Pulmonary artery endothelial cell (primary cell): ENCODE data around the gene KDM3B. TPM values are rescaled to one million over a fixed set of nuclear protein-coding genes. Genes with fewer than 3 reads are reported as not detected.
A peak's percentile ranks its signal among the peaks of the same experiment; 100 is the strongest.

ENCODE experiments used
- DNase-seq: peaks from one replicate; pipeline ENCODE4 v3.0.0-alpha.2; 2011; ENCODE audit warnings: low read depth, low spot score
- total RNA-seq: library from RNA; depleted of rRNA; stranded (reverse); fragments of >200 nt; gene quantifications from 2 replicates; pipeline ENCODE4 v1.2.3, GENCODE V29; 2014

The KDM3B gene
- total RNA-seq, 1 donor from 2014 or later = 52.0 TPM

DNA sequence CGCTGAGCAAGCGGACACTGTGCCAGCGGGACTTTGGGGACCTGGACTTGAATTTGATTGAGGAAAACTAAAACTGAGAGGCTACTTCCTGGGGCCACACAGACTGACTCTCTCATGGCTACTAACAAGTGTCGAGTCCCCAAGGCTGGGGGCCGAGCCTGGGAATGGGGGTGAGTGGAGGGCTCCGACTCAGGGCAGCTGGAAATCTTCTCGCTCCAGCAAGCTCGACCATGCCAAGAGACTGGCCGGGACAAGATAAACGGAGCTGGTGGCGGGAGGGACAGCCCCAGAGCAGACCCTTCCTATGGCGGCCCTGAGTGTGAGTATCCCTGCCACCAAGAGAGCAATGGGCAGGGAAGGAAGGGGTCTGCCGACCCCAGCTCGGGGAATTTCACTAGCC, 5.6 kb upstream of the KDM3B start:
- DNase-seq = no peak

DNA sequence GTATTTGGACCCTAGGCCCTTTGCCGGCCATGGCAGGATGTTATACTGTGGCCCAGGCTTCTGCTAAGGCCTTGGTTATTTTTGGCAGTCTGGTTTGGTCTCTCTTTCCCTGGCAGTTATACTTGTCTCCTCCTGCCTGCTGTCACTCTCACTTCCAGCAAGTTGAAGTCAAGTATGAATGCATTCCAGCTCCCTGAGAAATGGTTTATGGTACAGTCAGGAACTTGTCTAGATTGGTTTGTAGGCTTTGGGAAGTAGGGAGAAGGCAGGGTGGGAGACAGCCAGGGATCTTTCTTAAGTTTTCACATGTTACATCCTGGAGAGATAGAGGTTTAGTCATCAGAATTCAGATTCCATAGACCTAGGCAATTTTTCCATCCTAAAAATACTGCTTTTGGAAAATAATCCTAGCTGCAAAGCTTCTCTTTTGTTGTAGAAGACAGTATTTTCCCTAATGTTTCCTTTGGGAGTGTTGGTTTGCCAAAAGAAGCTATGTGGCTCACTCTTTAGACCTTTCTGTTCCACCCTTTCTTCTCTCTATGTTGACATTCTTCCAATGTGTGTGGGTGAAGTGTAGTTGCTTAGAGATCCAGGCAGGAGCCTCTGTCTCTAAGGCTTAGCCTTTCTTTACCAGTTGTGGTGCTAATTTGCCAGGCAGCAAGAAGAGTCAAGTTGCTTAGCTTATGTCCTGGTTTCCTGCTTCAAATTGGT, 2.5 kb upstream of the KDM3B start:
- DNase-seq = no peak

DNA sequence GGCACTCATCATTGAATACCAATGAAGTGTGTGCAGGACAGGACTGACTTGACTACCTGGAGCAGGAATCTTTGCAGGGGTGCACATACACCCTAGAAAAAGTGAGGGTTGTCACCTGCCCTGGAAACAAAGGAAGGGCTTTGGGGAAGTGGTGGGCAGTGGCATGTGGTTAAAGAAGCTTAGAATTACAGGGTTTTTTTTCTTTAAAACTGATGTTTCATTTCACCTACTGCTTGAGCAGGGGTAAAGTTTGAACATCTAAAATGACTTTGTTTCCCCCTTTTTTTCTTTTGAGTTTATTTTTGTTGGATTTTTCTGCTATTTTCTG, 2.0 kb upstream of the KDM3B start:
- no peak for DNase-seq

DNA sequence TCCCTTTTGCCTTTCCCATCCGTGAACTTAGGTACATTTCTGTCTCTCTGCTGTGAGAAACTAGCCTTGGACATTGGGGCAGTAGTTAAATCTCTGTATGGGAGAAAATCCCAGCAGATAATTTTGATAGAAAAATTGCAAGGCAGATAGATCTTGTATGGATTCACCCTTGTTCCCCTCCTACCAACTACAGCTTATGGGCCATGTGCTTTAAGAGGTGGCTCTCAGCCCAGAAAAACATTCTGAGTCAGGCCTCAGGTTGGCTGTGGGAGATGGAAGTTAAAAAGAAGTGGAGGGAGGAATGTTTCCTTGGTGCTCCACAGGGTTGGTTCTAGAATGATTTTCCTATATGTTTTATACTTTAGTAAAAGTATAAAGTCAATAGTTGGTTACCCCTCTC, 1.4 kb upstream of the KDM3B start:
- no peak for DNase-seq

DNA sequence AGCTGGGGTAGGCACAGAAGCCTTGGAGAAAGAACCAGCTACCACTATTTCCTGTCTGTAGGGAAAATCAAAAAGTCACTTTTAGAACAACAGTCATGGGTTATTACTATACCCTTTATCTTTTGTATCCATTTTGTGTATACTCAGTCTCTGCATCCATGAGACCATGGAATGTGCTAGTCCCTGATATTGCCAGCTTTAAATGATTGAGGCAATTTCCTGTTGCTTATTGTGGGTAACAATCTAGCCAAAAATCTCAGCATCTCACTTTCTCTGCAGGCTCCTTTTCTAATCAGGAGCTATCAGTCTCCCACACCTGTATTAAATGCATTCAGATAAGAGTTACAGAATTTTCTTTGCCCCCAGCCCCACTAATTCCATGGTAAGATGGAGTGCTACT, 968 bp upstream of the KDM3B start:
- DNase-seq = no peak

DNA sequence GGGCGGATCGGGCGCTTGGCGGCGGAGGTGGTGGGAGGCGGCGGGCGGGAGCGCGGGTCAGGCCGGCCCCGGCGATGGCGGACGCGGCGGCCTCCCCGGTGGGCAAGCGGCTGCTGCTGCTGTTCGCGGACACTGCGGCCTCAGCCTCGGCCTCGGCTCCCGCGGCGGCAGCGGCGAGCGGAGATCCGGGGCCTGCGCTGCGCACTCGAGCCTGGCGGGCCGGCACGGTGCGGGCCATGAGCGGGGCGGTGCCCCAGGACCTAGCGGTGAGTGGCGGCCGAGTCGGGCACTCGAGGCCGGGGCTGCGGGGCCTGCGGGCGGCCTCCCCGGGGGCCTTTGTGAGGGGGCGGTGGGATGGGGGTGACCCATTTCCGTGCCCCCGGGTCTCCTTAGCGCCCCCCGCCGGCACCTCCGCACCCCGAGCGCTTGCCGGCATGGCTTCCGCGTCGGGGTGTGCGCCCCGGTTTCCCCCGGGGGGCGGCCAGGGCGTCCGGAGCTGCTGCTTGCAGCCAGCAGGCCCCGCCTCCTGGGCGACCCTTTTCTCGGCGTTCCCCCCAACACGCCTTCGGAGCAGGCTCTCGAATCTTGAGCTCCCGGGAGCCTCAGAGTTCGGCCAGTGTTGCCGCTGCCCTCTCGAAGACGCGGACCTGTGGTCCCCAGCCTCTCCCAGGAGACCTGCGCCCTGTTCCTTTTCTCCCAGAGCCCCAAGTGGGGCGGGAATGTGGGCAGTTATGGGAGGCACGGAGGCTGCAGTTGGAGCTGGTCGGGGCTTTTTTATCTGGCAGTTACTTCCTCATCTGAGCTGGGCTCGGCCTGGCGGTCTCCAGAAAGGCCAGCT, 456 bp downstream of the KDM3B start:
- no peak for DNase-seq

DNA sequence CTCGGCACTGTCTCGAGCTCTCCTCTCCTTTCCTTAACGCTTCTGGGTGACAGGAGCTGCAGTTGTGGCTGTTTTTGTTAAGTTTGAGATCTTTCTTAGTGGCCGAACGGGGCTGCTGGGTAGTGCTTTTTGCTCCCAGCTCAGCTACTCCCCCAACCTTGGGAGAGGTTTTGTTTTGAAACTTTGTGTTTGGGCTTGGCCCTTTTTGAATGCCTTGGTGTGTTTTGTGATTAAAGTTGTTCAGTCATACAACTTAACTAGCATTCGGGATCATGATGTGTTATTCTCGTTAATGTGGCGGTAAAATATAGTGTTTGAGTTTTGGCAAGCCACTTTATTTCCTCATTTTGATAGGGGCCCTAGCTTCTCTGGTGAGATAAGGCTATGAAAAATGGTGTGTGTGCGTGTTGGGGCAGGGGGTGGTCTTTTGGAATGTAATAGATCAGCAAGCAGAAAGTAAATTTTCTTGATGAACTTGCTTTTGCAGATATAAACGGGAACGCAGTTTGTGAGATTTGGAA, 1.1 kb downstream of the KDM3B start:
- DNase-seq = no peak

DNA sequence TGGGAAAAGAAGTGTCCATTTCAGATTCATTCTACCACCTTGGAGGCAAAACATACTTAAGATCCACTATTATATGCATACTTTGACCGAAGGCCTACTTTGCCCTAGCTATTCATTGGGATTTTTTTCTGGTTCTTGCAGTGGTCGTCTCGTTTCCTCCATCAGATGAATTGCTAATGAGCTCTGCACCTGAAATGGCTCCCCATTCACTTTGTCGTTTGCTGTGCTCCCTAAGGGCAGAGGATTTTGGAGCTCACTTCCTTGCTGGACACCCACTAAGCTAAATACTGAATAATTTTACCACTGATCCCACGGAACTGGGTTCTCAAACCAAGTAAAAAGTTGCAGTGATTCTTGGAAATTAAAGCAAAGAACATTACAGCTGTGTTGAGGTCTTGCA, 1.9 kb downstream of the KDM3B start:
- no peak for DNase-seq

DNA sequence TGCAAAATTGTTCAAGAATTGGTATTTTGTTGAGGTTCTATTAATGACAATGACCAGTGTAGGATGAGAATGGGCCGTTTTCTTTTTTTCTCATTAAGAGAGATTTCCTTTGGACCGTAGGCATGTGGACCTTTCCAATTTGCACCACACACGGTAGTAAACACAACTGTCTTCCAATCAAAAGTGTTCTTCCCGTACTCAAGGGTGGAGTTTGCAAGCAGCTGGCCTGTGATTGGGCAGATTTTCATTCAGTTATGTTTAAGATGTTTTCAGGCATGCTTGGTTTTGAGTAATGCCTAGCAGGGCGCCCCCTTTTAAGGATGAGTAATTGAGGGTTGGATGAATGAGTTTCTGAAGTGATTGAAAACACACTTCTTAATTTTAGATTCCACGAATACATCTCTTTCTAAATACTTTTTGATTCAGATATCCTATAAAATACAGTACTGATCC, 2.5 kb downstream of the KDM3B start:
- no peak for DNase-seq

DNA sequence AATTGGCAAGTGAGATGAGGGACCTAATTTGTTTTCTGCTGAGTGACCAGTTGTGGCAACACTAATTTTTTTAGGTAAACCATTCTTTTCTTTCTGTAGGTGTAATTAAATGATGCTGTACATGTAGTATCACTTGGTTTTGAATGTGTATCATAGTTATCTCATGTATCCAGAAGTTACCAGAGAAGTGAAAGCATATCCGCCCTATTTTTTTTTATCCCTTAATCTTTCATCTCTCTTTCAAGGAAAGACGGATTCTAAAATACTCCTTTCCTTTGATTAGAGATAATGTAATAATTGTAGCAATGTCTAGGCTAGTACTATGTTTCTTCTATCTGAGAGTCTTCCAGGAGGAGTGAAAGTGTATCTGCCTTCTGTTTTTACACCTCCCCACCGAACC, 7.1 kb downstream of the KDM3B start:
- DNase-seq = no peak

DNA sequence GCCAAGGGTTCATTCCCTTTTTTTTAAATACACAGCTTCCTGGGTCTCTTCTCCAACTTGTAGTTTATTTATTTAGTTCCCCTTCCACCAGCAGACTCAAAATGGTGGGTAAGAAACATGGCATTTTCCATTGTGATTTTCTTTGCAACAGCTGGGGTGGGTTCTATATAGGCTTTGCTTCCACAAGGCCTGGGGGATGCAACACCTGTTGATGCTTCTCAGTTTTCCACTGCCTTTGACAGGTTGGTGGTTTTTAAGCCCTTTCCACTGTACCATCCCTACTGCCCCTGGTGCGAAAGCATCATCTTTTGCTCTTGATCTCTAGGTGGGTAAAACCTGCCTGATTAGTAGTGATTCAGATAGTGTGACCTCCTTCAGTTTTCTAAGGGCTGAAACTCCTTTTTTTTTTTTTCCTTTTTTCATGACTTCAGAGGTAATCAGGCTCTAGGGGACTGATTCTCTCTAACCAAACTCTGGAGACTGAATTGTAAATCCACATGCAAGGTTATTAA, 8.5 kb downstream of the KDM3B start:
- no peak for DNase-seq

DNA sequence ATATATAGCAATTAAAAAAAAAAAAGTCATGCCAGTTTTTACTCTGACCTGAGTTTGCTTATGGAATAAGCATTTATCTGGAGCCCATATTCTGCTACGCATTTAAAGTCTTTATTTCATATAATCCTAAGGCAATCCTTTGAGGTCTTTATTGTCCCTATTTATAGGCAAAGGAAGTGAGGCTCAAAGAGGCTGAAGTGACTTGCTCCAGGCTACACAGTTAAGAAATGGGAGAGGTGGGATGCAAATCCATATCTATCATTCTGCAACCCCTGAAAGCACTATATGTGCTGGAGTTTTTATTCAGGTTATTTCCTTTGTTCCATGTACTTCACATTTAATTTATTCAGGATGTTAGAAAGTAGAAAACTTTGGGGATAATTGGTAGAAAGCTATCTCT, 12.1 kb downstream of the KDM3B start:
- DNase-seq = no peak

DNA sequence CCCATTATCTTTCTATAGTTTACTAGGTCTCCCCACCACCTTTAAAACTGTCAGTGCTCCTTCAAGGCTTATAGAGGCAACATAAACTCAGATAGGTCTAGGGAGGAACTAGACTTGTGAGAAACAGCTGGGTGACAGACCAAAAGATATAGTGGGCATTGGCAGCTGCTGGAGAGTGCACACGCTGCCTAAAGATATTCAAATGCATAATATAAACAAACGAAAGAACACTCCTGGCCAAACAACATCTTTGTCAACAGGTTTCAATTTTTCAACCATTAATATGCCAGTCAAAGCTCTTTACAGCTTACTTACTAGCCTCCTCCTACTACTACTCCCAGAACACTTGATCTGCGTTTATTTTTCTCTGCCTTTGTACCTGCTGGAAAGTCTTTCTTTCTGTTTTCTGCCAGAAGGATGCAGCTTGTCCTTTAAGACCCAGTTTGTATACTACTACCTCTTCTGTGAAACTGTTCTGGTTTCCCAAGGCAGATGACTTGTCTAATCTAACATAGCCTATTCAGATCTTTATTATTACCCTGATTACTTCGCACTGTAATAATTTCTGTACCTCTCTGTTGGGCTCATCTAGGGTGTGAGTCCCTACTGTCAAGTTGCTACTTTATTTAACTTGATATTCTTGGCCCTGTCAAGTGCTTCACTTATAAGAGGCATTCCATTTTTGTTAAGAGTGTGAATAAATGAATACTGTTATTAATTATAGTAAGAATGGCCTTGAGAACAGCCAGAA, 14.3 kb downstream of the KDM3B start:
- no peak for DNase-seq

DNA sequence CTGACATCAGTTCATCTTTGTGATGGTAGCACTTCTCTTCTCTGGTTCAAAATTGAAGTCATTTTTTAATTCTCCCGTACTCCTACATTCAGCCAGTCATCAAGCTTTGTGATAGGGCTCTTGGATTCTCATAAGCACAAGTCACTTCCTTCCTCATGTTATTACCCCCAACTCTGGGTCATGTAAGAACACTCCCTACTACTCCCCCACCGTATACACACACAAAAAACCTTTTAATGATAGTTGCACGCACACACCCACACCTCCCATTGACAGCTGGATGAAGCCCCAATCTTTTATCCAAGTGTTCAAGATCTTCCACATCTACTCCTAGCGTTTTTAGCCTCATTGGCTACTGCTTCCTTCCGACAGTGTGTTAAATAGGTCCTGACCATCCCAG, 16.8 kb downstream of the KDM3B start:
- DNase-seq = no peak

DNA sequence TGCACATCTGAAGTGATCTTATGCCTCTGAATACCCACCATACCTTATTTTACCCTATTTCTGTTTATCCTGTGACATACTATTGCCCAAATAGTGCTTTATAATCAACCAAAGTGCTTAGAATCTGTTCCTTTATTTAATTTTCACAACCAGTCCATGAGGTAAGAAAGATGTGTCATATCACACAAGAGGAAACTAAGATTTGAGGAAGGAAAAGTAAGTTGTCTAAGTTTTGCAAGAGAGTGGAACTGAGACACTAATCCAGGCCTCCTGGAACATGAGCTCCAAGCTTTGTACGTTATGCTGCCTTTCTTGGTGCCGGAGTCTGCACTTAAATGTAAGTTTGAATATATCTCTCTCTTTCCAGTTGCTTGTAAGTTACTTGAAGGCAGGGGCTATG, 17.2 kb downstream of the KDM3B start:
- DNase-seq = no peak

DNA sequence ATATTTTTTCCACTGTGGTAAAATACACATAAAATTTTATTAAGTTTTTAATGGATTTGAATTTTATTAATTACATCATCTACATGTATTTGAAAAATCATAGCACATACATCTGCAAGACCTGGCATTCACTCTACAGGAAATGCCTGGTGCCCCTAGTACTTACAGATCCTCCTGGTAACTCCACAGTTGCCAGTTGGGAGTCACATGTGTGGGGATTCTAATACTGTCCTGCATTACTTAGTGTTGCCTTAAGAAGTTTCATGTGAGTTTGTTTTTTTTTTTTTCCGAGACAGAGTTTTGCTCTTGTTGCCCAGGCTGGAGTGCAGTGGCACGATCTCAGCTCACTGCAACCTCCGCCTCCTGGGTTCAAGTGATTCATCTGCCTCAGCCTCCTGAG, 18.1 kb downstream of the KDM3B start:
- DNase-seq = no peak

DNA sequence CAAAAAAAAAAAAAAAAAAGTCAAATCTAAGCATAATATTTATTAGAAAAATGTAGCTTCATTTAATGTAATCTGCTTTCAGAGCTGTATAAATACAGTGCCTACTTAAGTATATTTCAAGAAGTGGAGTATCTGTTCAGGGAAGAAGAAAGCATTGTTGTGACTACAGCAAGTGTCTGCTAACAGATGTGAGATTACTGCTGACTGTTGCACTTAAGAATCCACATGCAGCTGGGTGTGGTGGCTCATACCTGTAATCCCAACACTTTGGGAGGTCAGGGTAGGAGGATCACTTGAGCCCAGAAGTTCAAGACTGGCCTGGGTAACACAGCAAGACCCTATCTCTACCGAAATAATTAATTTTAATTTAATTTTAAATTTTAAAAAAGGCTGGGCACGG, 19.0 kb downstream of the KDM3B start:
- no peak for DNase-seq

DNA sequence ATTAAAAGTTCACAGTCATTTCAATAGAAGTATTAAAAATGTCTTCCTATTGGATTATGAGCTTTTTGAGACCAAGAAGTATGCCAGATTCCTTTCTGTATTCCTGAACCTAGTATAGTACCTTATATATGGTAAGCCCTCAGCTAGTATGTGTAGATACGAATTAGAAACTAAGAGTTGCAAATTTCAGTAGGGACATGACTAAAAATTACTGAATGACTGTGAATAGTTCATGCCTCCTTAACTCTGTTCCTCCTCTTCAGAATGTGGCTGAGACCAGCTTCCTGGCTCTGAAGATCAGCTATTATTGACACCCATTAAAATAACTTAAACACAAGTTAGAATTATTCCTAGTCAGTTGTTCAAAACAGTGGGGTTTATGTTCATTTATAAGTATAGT, 19.7 kb downstream of the KDM3B start:
- no peak for DNase-seq

DNA sequence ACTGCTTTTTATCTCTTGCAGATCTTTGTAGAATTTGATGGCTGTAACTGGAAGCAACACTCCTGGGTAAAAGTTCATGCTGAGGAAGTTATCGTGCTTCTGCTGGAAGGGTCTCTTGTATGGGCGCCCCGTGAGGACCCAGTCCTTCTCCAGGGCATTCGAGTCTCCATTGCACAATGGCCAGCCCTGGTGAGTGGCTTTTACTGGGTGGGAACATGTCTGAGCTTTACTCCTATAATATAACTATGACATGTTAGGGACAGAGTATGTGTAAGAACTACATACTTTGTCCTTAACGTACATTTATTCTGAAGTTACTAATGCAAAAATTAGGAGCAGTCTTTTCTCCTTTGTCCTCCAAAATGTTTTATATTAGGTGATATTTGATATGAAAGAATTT, 20.2 kb downstream of the KDM3B start:
- no peak for DNase-seq

DNA sequence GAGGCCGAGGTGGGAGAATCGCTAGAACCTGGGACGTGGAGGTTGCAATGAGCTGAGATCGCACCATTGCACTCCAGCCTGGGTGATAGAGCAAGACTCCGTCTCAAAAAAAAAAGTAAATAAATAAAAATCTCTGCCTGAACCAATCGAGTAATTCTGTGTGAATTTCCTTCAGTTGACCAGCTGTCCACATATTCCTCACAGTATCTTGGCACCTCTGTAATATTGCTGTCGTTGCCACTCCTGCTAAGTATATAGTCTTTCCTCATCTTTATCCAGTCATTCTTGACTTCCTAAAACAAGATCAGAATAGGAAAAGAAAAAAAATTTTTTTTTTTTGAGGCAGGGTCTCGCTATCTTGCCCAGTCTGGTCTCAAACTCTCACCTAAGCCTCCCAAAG, 29.9 kb downstream of the KDM3B start:
- DNase-seq = no peak

DNA sequence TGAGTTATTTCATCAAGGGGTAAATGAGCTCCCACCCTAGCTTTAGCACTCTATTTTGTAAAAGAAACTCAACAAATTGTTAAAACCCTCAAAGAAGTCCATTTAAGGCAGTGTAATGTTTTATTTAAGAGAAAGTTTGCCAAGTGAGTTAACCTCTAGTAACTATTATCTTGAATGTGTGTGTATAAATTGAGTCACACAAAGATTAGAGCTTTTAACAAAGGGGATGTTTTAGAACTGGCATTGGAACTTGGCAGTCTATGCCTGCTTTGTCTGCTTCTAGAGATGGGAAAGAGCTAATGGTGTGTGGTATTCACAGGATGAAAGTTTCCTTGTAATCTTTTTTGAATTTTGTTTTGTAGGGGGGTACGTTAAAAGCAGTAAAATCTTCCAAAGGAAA, 33.2 kb downstream of the KDM3B start:
- peak; percentile 24 for DNase-seq

DNA sequence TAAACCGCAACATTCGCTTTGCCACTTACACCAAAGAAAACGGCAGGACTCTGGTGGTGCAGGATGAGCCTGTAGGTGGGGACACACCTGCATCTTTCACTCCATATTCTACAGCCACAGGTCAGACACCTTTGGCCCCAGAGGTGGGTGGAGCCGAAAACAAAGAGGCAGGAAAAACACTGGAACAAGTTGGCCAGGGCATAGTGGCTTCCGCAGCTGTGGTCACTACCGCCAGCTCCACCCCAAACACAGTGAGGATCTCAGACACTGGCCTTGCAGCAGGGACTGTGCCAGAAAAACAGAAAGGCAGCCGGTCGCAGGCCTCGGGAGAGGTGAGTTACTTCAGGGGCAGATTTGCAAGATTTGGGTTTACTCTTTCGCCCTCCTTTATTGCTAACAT, 33.8 kb downstream of the KDM3B start:
- no peak for DNase-seq
